Gastroesophageal sphincter (tissue), 3 donors: ENCODE results near the gene MRGPRG.

ENCODE experiments used
- EP300 ChIP-seq: sonication (generic); formaldehyde crosslinking; IDR thresholded peaks from one replicate; pipeline ENCODE4 v1.6.1; 2017; ENCODE audit warnings: antibody characterized with exemption, mild to moderate bottlenecking
- POLR2A ChIP-seq, 2 donors: fragments of 450-650 bp; IDR thresholded peaks; one replicate each; pipeline ENCODE4 v1.6.1; 2017; ENCODE audit warnings: antibody characterized with exemption in 2 of 2, mild to moderate bottlenecking in 2 of 2, moderate library complexity in 1 of 2
- POLR2AphosphoS5 ChIP-seq: sonication (generic); formaldehyde crosslinking; IDR thresholded peaks from one replicate; pipeline ENCODE4 v1.6.1; 2017; ENCODE audit warnings: antibody characterized with exemption
- TF ChIP-seq, protein P1 (sequence below), 4 experiments: fragments of 200-600 bp in 2 of 4; fragments of 450-650 bp in 2 of 4; sonication (generic) in 1 of 4; IDR thresholded peaks; one replicate each; pipeline ENCODE4 v1.5.1; 2017 to 2019; ENCODE audit warnings: antibody characterized with exemption in 4 of 4, mild to moderate bottlenecking in 2 of 4, moderate library complexity in 2 of 4

DNA sequence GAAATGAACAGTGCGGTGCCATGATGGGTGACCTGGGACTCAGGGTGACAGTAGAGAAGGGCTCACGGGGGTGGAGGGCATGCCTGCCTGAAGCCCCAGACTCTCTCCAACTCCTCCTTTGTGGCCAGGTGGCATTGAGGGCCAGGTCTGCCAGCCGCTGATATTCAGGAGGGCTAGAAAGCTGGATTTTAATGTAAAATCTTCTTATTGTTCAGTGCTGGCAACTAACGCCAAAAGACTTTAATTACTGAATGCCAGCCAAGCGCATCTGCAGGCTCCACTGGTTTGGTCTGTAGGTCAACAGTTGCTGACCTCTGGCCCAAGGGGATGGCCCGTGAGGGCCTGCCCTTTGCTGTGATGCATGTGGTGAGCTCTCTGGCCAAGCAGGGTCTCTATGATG, 10.3 kb downstream of the MRGPRG start:
- no peak for TF ChIP-seq POLR2AphosphoS5
- no peak for TF ChIP-seq EP300
- TF ChIP-seq, protein P1, sequence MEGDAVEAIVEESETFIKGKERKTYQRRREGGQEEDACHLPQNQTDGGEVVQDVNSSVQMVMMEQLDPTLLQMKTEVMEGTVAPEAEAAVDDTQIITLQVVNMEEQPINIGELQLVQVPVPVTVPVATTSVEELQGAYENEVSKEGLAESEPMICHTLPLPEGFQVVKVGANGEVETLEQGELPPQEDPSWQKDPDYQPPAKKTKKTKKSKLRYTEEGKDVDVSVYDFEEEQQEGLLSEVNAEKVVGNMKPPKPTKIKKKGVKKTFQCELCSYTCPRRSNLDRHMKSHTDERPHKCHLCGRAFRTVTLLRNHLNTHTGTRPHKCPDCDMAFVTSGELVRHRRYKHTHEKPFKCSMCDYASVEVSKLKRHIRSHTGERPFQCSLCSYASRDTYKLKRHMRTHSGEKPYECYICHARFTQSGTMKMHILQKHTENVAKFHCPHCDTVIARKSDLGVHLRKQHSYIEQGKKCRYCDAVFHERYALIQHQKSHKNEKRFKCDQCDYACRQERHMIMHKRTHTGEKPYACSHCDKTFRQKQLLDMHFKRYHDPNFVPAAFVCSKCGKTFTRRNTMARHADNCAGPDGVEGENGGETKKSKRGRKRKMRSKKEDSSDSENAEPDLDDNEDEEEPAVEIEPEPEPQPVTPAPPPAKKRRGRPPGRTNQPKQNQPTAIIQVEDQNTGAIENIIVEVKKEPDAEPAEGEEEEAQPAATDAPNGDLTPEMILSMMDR (IDR thresholded peaks at IDR 0.05): no peak
- TF ChIP-seq POLR2A (IDR thresholded peaks at IDR 0.05): no peak
